HL-60/S4 (cell line): ENCODE results near the gene PRPF18.
"Not testable (repeated sequence)": the region's sequence is repeated elsewhere in the genome, so short reads cannot be mapped to it uniquely, and the experiment has no call there.

Source experiments
- in situ Hi-C: fragments of 300-500 bp; cut with MboI; formaldehyde crosslinking; loops from 2 replicates; pipeline ENCODE4 v1.14.3; 2022; ENCODE audit warnings: low sequenced_read_pairs

The PRPF18 gene

DNA sequence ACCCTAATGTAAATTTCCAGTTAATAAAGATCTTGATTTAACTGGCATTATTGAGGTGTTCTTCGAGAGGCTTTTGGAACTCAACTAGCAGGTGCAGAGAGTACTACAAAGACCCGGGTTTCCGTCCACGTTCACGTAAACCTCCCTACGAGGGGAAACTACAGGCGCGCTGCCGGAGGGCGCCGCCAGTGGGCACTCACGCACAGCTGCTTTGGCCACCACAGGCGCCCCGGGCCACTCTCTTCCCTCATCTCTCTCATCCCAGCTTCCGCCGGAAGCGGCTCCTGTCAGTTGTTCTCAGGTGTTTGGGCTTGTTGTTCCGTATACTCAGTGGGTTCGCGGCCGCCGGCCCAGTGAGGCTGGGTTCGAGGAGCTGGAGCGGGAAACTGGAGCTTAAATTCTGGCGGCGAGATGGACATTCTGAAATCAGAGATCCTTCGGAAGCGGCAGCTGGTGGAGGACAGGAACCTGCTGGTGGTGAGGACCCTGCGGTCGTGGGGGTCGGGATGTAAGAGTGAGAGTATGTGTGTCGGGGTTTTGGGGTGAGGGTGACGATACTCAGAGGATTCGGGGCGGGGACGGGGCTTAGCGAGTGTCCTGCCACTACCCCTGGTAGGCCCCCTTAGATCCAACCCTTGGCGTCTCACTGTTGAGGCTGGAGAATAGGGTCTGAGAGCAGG lies at the start of gene PRPF18:
Gene PRPF18 (plus strand): TSS at position 290 of the 680 bp plus-strand sequence. CDS start 122 bp downstream, at position 412.
- in situ Hi-C loops: no loop called here

GRCh38 chr10:13537985-13538384 lies 48.8 kb upstream of the PRPF18 start:
- in situ Hi-C loops: not testable (repeated sequence)

DNA sequence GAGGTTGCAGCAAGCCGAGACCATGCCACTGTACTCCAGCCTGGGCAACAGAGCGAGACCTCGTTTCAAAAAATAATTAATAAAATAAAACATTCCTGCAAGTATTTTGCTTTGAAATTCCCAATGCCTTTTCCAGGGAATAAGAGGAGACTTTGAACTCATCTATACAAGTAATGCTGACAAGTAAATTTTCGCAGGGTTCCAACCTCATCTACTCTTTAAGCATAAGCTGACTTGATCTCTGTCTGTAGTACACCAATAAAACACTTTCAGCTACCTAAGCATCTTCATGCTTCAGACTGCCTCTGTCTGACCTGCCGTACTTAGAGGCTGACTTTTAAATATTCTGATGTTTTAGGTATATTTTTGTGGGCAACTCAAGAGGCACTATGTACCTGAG lies 44.2 kb upstream of the PRPF18 start:
- in situ Hi-C loops: no loop called here

GRCh38 chr10:13550802-13551201 lies 36.0 kb upstream of the PRPF18 start:
- in situ Hi-C loops: no loop called here

DNA sequence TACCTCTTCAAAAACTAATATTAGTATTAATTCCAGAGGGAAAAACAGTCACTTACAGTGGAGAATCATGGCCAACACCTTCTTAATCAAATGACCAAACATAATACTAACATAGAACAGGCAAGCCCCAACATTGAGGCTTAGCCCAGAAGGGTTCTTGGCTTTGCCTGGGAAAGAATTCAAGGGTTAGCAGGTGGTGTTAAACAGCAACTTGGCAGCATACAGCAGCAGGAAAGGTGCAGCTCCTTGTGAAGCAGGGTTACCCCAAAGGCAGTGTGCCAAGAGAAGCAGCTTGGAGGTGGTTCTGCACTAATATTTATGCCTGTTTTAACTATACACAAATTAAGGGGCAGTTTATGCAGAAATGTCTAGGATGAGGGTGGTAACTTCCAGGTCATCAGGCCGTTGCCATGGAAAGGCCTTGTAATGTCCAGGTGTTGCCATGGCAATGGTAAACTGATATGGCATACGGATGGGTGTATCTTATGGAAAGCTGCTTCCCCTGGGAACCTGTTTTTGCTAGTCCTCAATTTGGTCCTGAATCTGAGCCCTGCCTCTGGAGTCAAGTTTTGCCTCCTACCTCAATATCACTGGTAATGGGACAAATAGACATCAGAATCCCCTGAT lies 30.8 kb upstream of the PRPF18 start:
- in situ Hi-C loops: no loop called here

GRCh38 chr10:13559124-13559700 lies 27.6 kb upstream of the PRPF18 start:
- in situ Hi-C loops: no loop called here

GRCh38 chr10:13560597-13560996 lies 26.2 kb upstream of the PRPF18 start:
- in situ Hi-C loops: no loop called here

GRCh38 chr10:13563481-13564445 lies 23.0 kb upstream of the PRPF18 start:
- in situ Hi-C loops: no loop called here

DNA sequence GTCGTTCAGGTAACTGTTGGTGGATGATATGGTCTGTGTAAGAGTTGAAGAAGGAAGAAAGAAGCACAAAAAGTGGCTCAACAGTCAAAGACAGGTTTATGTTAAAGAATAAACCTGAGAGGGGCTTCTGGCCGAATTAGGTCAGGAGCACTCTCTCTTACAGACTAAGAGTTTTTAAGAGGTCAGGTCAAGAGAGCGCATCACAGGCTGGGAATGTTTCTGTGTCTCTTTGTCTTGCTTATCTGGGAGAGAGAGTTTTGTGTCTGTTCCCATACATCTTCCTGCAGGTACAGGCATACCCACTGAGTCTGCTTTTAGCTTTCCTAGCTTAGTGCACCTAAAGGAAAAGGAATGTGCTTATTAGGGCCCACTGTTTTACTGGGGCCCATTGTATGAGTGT lies 22.2 kb upstream of the PRPF18 start:
- in situ Hi-C loops: no loop called here

- in situ Hi-C loops: no loop called here
Measured at GRCh38 chr10:13567030-13567429, 19.7 kb upstream of the PRPF18 start.

- in situ Hi-C loops: no loop called here
Measured at GRCh38 chr10:13571541-13571940, 15.2 kb upstream of the PRPF18 start.

- in situ Hi-C loops: no loop called here
Measured at GRCh38 chr10:13573960-13574359, 12.8 kb upstream of the PRPF18 start.

GRCh38 chr10:13585195-13585751 lies 1.5 kb upstream of the PRPF18 start:
- in situ Hi-C loops: no loop called here

DNA sequence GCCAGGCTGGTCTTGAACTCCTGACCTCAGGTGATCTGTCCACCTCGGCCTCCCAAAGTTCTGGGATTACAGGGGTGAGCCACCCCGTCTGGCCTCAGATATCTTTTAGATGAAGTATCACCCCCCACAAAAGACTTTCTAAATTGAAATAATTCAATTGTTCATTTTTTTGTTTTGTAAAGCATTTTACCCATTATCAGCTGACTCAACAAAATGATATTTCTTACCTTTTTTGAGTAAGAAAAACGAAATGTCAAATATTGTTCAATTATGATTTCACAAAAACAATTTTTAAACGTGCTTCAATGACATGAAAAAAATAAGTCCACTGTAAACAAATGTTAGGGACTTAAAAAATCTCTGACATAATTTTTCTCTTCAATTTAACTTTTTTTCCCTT lies 822 bp upstream of the PRPF18 start:
- in situ Hi-C loops: no loop called here

DNA sequence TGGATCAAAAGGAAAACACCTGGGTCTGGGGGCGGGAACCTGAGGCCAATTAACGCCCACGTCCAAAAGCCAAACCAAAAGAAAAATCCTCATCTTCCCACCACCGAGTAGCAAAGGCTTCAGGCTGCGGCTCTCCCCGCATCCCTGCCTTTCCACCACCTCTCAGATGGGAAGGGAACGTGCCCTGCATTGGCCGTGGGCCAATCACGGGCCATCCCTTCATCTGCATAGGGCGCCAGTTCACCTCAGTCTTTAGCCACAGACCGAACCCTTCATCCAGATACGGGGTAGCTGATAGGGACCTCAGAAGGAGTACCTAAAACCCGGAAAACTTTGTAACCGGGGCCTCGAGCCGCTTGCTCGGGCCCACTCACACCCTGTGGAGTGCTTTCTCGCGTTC lies 626 bp downstream of the PRPF18 start:
- in situ Hi-C loops: no loop called here

DNA sequence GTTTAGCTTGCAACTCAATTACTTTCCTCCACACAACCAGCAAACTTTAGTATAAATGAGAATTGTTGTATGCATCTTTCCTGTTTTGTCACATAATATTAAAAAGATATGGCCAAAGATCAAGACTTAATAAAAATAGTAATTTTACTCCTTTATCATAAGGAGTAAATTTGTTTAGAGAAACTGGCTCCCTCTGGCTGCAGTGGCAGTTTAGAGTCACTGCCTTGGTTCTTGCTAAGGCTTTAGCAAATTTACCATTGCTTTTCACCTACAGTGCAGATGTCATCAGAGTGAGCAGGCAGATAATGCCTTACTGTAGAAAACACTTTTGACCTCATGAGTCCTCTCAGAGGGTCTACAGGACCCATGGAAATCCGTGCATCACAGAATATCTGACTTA lies 2.6 kb downstream of the PRPF18 start:
- in situ Hi-C loops: no loop called here

GRCh38 chr10:13590886-13591285 lies 4.1 kb downstream of the PRPF18 start:
- in situ Hi-C loops: no loop called here

GRCh38 chr10:13592306-13592705 lies 5.5 kb downstream of the PRPF18 start:
- in situ Hi-C loops: no loop called here

DNA sequence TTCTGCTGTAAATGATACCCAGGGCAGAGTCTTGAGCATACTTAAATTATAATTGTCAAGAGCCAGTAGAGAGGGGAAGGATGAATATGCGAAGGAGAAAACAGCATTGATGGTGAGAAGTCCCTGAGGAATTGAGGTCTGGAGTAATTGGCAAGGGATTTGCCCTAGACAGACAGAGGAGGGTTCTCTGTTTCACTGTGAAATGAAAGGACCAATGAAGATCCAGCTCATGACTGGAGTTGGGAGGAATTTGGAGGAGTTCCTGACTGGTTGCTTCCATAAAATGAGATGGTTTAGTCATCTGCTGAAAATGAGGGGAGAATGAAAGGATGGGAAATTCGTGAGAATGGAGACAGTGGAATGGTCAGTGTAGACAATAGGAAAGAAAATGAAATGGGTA lies 6.8 kb downstream of the PRPF18 start:
- in situ Hi-C loops: no loop called here

DNA sequence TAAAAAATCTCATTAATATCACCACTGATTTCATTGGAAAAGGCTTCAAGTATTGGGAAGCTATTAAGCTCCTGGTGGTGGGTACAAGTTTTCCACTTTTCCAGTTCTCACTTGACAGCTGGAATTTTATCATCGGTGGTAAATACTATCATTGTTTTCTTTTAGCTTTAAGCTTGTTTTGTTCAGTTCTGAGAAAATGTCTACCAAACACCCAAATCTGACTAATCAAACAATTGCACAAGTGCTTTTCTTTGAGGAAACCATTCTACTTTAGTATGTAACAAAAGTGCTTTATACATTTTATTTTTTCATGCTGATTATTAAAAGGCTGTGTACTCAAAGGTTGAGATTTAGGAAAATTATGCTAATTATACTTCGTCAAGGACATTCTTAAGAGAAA lies 7.9 kb downstream of the PRPF18 start:
- in situ Hi-C loops: no loop called here

GRCh38 chr10:13597909-13598308 lies 11.1 kb downstream of the PRPF18 start:
- in situ Hi-C loops: no loop called here
